NCI-H1417 treated with DMSO at 0.1 percent for 48 hours (cell line): ENCODE results near the gene COL11A1.

ENCODE experiments used
- DNase-seq: peaks from one replicate; lab custom pipeline; 2025; lab: John Stamatoyannopoulos, UW

COL11A1 gene

GRCh38 chr1:102899935-102900334, 208.4 kb downstream of the COL11A1 start:
- DNase-seq = no peak

- no peak for DNase-seq
Observed at GRCh38 chr1:102897557-102897956, 210.8 kb downstream of the COL11A1 start.

DNA sequence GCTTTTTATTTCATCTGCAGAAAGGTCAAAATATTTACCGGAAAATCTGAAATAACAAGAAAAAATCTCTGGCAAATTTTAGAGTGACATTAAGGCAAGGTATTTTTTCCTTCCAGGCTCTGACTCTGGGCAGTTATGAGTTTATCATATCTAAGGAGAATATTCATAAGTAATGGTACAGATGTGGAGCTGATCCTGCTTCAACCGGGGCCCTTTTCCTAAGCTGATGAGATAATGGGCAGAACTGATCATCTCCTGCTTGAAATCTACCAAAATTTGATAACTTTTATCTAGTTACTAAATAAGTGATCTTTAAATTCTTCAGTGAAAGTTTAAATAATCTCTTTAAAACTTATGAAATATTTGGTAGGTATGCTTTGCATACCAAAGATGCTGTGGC, 211.6 kb downstream of the COL11A1 start:
- DNase-seq = no peak

DNA sequence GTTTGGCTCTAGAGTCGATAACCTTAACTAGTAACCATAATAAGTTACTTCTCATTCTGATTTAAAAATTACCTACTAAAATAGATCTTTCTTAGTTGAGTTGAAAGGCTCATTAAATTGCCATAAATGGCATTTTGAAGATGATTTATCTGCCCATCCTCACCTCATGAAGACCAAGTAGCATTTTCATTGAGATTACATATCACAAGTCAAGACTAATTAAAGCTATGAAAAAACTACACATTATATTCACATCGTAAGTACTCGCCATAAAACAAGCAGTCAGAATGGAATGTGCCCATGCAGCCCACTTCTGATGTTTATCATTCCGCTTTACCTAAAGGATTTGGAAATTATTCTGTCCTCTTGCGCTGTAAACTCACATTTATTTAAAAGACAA, 212.0 kb downstream of the COL11A1 start:
- no peak for DNase-seq

GRCh38 chr1:102891868-102892625, 216.3 kb downstream of the COL11A1 start:
- DNase-seq = no peak

GRCh38 chr1:102886638-102887037, 221.7 kb downstream of the COL11A1 start:
- no peak for DNase-seq

- DNase-seq = no peak
Observed at GRCh38 chr1:102884238-102884637, 224.1 kb downstream of the COL11A1 start.

GRCh38 chr1:102879439-102879993, 228.8 kb downstream of the COL11A1 start:
- DNase-seq = no peak

- no peak for DNase-seq
Observed at GRCh38 chr1:102875756-102876155, 232.6 kb downstream of the COL11A1 start.

DNA sequence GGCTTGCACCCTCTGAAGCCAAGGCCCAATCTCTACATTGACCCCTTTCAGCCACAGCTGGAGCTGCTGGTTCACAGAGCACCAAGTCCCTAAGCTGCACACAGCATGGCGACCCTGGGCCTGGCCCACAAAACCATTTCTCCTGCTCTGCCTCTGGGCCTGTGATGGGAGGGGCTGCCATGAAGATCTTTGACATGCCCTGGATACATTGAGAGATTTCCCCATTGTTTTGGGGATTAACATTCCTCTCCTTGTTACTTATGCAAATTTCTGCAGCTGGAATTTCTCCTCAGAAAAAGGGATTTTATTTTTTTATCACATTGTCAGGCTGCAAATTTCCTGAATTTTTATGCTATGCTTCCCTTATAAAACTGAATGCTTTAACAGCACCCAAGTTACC, 235.8 kb downstream of the COL11A1 start:
- no peak for DNase-seq

- no peak for DNase-seq
Observed at GRCh38 chr1:102872097-102872496, 236.2 kb downstream of the COL11A1 start.

DNA sequence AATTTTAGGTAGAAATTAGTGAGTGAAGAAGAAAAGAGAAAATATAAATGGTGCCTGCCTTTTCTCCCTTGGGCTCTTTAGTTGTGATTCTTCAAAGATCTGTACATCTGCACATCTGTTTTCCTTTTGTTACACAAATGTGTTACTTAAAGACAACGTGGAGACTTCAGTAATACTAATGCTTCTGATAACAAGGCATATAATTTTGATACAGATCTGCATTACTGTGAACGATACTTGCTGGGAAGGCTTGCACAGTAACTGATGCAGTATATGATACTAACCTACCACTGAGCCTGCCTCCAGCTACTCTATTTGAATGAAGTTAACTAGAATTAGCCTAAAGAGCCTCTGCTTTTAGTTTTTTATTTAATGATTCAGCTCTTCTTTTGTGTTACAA, 244.6 kb downstream of the COL11A1 start:
- no peak for DNase-seq

GRCh38 chr1:102861247-102861646, 247.1 kb downstream of the COL11A1 start:
- DNase-seq = no peak

DNA sequence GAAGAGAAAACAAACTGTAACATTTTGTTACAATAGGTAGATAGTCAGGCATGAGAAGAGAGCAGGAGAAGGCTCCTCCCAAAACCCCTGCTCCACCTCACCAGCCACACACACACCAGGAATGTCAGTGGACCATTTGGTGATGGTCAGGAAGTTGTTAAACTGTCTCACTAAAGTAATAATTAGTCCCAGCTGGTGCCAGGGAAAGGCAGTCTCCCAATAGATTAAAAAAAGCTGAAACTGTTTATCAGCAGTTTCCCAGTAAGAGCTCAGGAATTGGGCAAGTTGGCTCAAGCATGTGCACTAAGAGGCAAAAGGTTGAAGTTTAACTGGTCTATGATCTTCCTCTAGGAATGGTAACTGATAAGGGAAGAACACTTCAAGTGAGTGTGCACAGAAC, 249.6 kb downstream of the COL11A1 start:
- DNase-seq = no peak

DNA sequence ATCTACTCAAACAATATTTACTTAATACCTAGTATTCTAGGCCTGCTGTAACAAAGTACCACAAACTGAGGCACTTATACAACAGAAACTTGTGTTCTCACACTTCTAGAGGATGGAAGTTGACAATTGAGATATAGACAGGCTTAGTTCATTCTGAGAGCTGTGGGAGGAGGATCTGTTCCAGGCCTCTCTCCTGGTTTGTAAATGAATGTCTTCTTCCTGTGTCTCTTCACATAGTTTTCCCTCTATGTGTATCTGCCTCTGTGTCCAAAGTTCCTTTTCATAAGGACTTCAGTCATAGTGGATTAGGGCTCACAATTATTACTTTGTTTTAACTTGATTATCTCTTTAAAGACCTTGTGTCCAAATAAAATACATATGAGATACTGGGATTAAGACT, 251.1 kb downstream of the COL11A1 start:
- no peak for DNase-seq

- DNase-seq = no peak
Observed at GRCh38 chr1:102853701-102854187, 254.6 kb downstream of the COL11A1 start.

GRCh38 chr1:102853136-102853535, 255.2 kb downstream of the COL11A1 start:
- no peak for DNase-seq

- no peak for DNase-seq
Observed at GRCh38 chr1:102852613-102853012, 255.7 kb downstream of the COL11A1 start.

DNA sequence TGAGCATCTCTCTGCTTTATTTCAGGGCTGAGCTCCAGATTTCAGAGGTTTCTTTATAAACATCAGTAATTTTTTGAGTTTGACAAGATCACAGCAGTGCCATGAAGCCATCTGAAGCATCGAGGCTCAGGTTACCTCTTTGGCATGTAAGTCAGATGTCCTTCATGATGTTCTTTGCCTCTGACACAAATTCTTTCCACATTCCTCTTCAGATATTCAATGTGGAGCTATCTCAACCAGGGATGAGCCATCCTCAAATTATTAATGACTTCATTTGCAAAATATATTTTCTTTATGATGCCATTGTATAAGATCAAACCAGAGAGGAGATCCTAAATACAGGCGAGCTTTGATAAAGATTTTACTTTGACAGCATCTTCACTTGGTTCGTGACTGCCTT, 256.7 kb downstream of the COL11A1 start:
- no peak for DNase-seq

DNA sequence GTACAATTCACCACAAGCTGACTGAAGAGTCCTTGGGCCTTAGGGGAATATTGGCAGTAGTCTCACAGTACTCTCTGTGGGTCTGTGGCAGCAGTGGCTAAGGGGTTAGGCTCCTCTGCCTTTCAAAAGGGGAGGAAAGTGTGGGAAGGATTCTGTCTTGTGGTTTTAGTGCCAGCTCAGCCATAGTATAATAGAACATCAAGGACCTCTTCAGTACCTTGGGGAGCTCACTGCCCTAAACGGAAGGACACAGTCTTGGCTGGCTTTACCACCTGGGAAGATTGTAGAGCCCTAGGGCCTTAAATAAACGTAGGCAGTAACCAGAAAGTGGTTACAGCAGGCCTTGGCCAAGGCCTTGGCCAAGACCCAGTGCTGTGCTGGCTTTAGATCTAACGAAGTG, 265.7 kb downstream of the COL11A1 start:
- DNase-seq = no peak

DNA sequence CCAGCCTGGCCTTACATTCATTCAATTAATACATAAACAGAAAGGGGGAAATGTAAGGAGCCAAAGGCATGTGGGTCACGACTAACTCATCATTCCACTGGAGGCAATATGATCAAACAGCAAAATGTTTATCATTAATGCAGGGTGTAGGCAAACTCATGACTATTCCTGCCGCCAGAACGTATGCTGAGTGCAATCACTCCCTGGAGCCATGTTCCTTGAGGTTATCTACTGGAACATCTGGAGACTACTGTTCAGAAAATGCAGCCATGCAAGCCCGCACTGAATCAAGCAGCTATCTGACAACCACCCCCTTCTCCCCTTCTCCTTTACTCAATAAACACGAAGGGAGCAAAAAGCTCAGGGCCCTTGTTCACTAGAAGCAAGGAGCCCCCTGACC, 267.6 kb downstream of the COL11A1 start:
- DNase-seq = no peak

- DNase-seq = no peak
Observed at GRCh38 chr1:102838016-102838415, 270.3 kb downstream of the COL11A1 start.

GRCh38 chr1:102837551-102837950, 270.8 kb downstream of the COL11A1 start:
- DNase-seq = no peak

DNA sequence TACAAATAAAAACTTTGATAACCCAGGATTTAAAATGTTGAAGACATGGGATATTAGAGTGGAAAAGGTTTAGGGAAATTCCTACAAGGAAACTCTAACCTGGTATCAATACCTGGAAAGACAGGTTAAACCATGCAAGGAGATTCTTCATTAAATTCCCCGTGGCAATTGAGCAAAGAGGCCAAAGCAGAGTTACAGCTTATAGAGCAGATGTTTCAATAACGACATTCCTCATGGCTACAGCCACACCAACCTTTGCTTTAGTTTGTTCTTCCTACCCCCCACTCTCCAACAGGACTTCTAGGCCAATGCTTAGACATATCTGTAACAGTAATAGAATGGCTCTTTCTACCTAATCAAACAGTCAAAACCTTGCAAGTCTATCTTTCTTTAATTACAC, 271.3 kb downstream of the COL11A1 start:
- no peak for DNase-seq
